HG02943 (cell line): ENCODE results near the gene CCNG2.

ENCODE experiments used
- ATAC-seq: cut with Tn5 transposase; IDR thresholded peaks from one replicate; pipeline ENCODE4 v1.9.1; 2021; ENCODE audit warnings: mild to moderate bottlenecking, low read depth, moderate library complexity; ENCODE audit not compliant: unreplicated experiment

CCNG2 gene

GRCh38 chr4:77174426-77174825 lies 17.4 kb downstream of the CCNG2 start:
- ATAC-seq, result no peak

DNA sequence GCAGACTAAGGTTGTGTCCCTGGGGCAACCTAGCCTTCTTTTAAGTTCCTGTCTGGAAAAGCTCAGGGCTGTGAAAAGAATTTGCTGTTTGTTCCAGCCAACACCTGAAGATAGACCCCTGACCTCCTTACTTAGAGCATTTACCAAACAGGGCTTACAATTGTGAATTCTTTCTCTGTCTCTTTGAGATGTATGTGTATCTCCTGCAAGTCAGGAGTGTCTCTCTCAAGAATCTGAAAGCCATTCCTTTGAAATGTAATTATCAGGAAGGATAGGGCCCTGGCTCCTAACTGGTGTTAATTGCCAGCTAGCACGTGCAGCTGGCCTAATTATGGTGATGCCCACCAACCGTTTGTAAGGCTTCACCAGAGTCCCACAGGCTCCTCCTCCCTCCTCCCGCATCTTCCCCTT lies 18.2 kb downstream of the CCNG2 start:
- no peak for ATAC-seq

GRCh38 chr4:77176640-77177039 lies 19.6 kb downstream of the CCNG2 start:
- ATAC-seq, result no peak

DNA sequence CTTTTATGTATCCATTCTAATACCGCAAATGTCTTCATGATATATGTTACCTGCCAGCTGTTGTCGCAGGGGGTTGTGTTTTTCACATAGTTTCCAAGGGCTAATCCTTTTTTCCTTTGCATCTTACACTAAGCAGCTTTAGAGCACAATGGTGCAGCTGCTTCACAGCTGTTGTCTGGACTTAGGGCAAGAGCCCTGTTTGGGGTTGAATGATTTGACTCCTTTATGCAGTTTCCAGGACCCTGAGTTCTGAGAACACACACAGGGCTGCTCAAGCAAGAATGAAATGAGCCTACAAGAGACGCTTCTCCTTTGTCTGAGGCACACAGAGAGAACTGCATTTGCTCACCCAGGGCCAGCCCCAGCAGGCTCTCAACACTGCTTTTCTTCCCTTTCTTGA lies 20.2 kb downstream of the CCNG2 start:
- no peak for ATAC-seq

- ATAC-seq, result no peak
These were observed 21.6 kb downstream of the CCNG2 start for GRCh38 chr4:77178560-77178959.

GRCh38 chr4:77179519-77179918 lies 22.5 kb downstream of the CCNG2 start:
- no peak for ATAC-seq

DNA sequence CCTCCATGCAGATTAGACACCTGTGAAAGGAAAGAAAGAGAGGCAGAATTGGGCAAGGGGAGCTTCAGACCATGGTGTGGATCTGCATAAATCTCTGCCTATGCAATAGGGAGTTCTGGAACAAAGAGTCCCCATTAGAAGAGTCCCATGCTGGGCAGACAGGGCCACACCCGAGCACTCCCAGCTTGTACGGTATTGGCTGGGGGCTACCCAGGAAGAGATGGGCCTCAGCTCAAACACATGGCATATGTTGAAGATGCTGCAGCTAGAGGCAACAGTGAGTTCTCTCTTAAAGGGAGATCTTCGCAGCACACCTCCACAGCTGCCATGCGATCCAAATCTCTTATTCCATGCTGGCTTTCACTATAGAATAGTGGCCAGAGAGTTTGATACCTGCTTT lies 24.7 kb downstream of the CCNG2 start:
- no peak for ATAC-seq

- no peak for ATAC-seq
These were observed 26.9 kb downstream of the CCNG2 start for GRCh38 chr4:77183777-77184420.

- ATAC-seq, result no peak
These were observed 28.0 kb downstream of the CCNG2 start for GRCh38 chr4:77184974-77185373.

GRCh38 chr4:77185686-77186085 lies 28.7 kb downstream of the CCNG2 start:
- ATAC-seq, result no peak

DNA sequence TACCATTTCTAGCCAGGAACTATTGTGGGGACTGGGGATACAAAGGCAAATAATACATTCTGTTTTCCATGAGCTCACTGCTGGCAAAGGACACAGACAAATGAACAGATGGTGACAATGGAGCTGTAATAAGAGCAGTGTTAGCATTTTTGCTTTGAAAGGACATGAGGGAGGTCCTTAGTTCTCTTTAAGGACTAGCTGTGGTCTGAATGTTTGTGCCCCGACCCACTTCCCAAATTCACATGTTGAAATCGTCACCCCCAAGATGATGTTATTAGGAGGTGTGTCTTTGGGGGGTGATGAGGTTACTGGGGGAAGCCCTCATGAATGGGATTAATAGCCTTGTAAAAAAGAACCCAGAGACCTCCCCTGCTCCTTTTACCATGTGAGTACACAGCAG lies 30.3 kb downstream of the CCNG2 start:
- no peak for ATAC-seq

GRCh38 chr4:77188498-77189220 lies 31.7 kb downstream of the CCNG2 start:
- ATAC-seq, result no peak

DNA sequence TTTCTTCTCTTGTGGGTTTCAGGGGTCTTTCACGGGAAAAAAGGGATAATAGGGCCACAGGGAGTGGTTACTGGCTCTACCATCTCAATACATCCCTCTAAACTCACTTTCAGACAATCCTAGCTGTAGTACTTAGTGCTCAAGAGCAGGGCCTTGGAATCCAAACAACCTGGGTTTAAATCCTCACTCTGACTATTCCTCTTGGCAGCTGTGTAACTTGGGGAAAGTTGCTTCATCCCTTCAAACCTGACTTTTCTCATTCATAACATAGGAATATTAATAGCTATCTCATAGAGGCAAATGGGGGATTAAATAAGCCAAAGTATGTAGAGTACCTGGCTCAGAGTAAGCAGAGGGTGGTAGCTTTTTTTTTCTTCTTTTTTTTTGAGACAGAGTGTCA lies 32.4 kb downstream of the CCNG2 start:
- no peak for ATAC-seq

- ATAC-seq, result no peak
These were observed 33.0 kb downstream of the CCNG2 start for GRCh38 chr4:77190053-77190452.

DNA sequence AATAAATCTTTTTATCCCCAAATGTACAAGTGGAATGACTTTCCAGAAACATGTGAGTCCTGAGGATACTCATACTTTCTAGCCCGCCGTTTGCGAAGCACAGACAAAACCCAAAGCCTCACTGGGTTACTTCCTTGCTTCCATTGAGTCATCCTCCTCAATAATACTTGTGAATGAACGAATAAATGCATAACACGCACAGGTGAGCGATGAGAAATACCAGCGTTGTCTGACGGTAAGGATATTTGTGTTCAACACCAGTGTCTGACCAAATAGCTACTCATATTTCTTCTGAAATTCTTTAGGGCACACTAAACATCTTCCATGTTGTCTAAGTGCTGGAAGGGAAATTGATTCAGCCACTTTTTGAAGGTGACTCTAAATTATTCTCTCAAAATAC lies 36.0 kb downstream of the CCNG2 start:
- no peak for ATAC-seq

DNA sequence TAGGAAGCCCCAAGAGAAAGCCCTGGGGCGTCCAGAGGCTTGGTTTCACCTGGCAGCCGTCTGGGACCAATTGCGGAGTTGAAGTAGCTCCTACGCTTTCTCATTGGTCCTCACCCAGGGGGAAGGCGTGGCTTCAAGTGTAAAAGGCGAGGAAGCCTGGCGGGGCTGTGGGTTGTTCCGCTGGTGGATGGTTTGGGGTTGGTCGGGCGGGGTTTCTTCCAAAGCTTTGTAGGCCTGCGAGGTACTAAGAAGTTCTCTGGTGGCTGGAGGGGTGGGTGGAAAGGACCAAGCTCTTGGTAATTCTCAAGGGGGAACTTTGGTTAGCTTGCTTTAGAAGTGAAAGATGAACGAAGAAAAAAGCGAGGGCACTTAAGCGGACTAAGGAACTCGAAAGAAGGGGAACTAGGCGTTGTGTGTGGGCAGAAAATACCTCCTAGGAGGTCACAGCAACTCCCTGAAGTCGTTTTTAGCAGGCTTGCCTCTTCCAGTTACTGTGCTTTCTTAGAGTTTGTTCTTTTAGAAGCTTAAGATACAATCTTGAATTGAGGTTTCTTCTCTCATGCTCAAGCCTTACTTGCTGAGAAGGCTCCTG lies 36.6 kb downstream of the CCNG2 start:
- peak; percentile 91 for ATAC-seq

DNA sequence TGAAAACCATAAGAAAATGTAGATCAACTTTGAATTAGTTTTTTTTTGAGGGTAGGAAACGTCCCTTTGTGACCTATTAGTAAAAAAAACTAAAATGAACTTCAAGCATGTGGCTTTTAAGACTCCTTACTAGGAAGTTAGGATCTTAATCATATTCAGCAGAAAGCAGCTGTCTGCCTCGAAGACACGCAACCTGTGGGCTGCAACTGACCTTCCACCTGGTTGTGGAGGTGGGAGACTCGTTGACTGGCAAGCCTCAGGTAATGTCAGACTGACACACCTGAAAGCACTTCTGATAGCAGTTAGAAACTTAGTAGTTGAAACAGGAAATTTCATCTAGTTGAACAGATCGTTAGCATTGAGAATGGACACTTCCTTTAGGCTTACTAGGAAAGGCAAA lies 37.4 kb downstream of the CCNG2 start:
- no peak for ATAC-seq

GRCh38 chr4:77194989-77195388 lies 38.0 kb downstream of the CCNG2 start:
- no peak for ATAC-seq

- ATAC-seq, result no peak
These were observed 39.9 kb downstream of the CCNG2 start for GRCh38 chr4:77196866-77197265.

- no peak for ATAC-seq
These were observed 40.4 kb downstream of the CCNG2 start for GRCh38 chr4:77197361-77197760.

- no peak for ATAC-seq
These were observed 40.8 kb downstream of the CCNG2 start for GRCh38 chr4:77197831-77198230.

GRCh38 chr4:77199276-77199675 lies 42.3 kb downstream of the CCNG2 start:
- ATAC-seq, result no peak
